ENCODE measurements around the gene SPDYC. TPM values are rescaled to one million over a fixed set of nuclear protein-coding genes. Genes with fewer than 3 reads are reported as not detected.

Gene SPDYC
- total RNA-seq, 2 experiments from 2014 or later, result not detected

- ChIA-PET CTCF (interaction anchor here (2.2 kb wide), 1 partner anchor 13 kb away, joined by 6 read pairs; the partner anchor contains the start of gene ZNHIT2), POLR2A (no interaction called here)
- peaks cover 27% of the 10 kb centered on the region for H3K36me3 Mint-ChIP-seq (ENCODE audit: low read depth)
- H3K27me3 Mint-ChIP-seq, result no peaks in the 10 kb centered on the region
- H3K4me1 Mint-ChIP-seq, result peaks cover 13% of the 10 kb centered on the region
- DNase-seq, result no peak
- H3K9me3 Mint-ChIP-seq, result no peaks in the 10 kb centered on the region
- no peak overlapping the region for H3K27ac Mint-ChIP-seq
- no peak overlapping the region for H3K4me3 Mint-ChIP-seq
These were observed 40.2 kb upstream of the SPDYC start for GRCh38 chr11:65129649-65130441.

GRCh38 chr11:65130631-65131416 lies 39.2 kb upstream of the SPDYC start:
- Mint-ChIP-seq H3K9me3 (no peaks in the 10 kb centered on the region), H3K27me3 (no peaks in the 10 kb centered on the region), H3K4me1 (peaks cover 18% of the 10 kb centered on the region), H3K4me3 (no peak overlapping the region), H3K36me3 (ENCODE audit: low read depth) (peaks cover 25% of the 10 kb centered on the region), H3K27ac (peak overlapping the region; percentile 32)
- ChIA-PET POLR2A (no interaction called here), CTCF (interaction anchor here (0.7 to 2.1 kb wide), 3 partner anchors 9 to 36 kb away, joined by 3 to 7 read pairs (median 3); partner anchors contain the start of genes FAU, MRPL49 and ZNHIT2)
- DNase-seq, result no peak

GRCh38 chr11:65131417-65131776 lies 38.6 kb upstream of the SPDYC start:
- CTCF ChIA-PET, result interaction anchor here (0.7 to 2.1 kb wide), 5 partner anchors 9 to 99 kb away, joined by 3 to 7 read pairs (median 3); partner anchors contain the start of genes FAU, MRPL49 and ZNHIT2

GRCh38 chr11:65131895-65132237 lies 38.2 kb upstream of the SPDYC start:
- no peaks in the 10 kb centered on the region for H3K9me3 Mint-ChIP-seq
- ChIA-PET POLR2A (interaction anchor here (0.6 kb wide), 1 partner anchor 10 kb away, joined by 4 read pairs; the partner anchor contains the start of genes FAU and MRPL49), CTCF (interaction anchor here (0.7 to 2.1 kb wide), 5 partner anchors 10 to 99 kb away, joined by 3 to 7 read pairs (median 3); partner anchors contain the start of genes FAU, MRPL49 and ZNHIT2)
- peak overlapping the region; percentile 25 for H3K4me3 Mint-ChIP-seq
- no peak overlapping the region for H3K27ac Mint-ChIP-seq
- H3K36me3 Mint-ChIP-seq (ENCODE audit: low read depth), result peaks cover 16% of the 10 kb centered on the region
- peaks cover 27% of the 10 kb centered on the region for H3K4me1 Mint-ChIP-seq
- no peaks in the 10 kb centered on the region for H3K27me3 Mint-ChIP-seq
- DNase-seq, result no peak

More at GRCh38 chr11:65131417-65131776, 38.6 kb upstream of the SPDYC start:
- Mint-ChIP-seq H3K4me1 (peaks cover 23% of the 10 kb centered on the region), H3K27ac (no peak overlapping the region), H3K36me3 (ENCODE audit: low read depth) (peaks cover 21% of the 10 kb centered on the region), H3K9me3 (no peaks in the 10 kb centered on the region), H3K27me3 (no peaks in the 10 kb centered on the region), H3K4me3 (no peak overlapping the region)
- DNase-seq, result no peak
- POLR2A ChIA-PET, result interaction anchor here (0.6 kb wide), 1 partner anchor 10 kb away, joined by 4 read pairs; the partner anchor contains the start of genes FAU and MRPL49

GRCh38 chr11:65132238-65132987 lies 37.6 kb upstream of the SPDYC start:
- H3K36me3 Mint-ChIP-seq (ENCODE audit: low read depth), result peaks cover 14% of the 10 kb centered on the region
- POLR2A ChIA-PET, result no interaction called here
- peak overlapping the region; percentile 99 for H3K4me3 Mint-ChIP-seq
- no peak for DNase-seq
- H3K27ac Mint-ChIP-seq, result peak overlapping the region; percentile 99
- no peaks in the 10 kb centered on the region for H3K9me3 Mint-ChIP-seq
- no peaks in the 10 kb centered on the region for H3K27me3 Mint-ChIP-seq
- CTCF ChIA-PET, result interaction anchor here (0.7 to 2.1 kb wide), 4 partner anchors 10 to 98 kb away, joined by 3 to 7 read pairs (median 4); partner anchors contain the start of genes FAU, MRPL49 and ZNHIT2
- peaks cover 27% of the 10 kb centered on the region for H3K4me1 Mint-ChIP-seq

GRCh38 chr11:65132988-65133700 lies 36.9 kb upstream of the SPDYC start:
- ChIA-PET CTCF (interaction anchor here (0.8 kb wide), 1 partner anchor 12 kb away, joined by 3 read pairs; no protein-coding TSS in a partner anchor), POLR2A (no interaction called here)
- Mint-ChIP-seq H3K4me1 (peaks cover 27% of the 10 kb centered on the region), H3K27ac (peak overlapping the region; percentile 99), H3K36me3 (ENCODE audit: low read depth) (peaks cover 14% of the 10 kb centered on the region), H3K27me3 (no peaks in the 10 kb centered on the region), H3K4me3 (peak overlapping the region; percentile 99), H3K9me3 (no peaks in the 10 kb centered on the region)
- DNase-seq, result peak; percentile 70

GRCh38 chr11:65133724-65134123 lies 36.3 kb upstream of the SPDYC start:
- Mint-ChIP-seq H3K4me3 (peak overlapping the region; percentile 99), H3K9me3 (no peaks in the 10 kb centered on the region), H3K27me3 (no peaks in the 10 kb centered on the region), H3K36me3 (ENCODE audit: low read depth) (peaks cover 14% of the 10 kb centered on the region), H3K4me1 (peaks cover 27% of the 10 kb centered on the region), H3K27ac (peak overlapping the region; percentile 99)
- CTCF ChIA-PET, result interaction anchor here (0.8 kb wide), 1 partner anchor 13 kb away, joined by 3 read pairs; no protein-coding TSS in a partner anchor
- no peak for DNase-seq
- POLR2A ChIA-PET, result no interaction called here

- Mint-ChIP-seq H3K9me3 (no peaks in the 10 kb centered on the region), H3K36me3 (ENCODE audit: low read depth) (peaks cover 14% of the 10 kb centered on the region), H3K27ac (peak within 1 kb of the TSS; percentile 99), H3K27me3 (no peaks in the 10 kb centered on the region), H3K4me3 (peak within 1 kb of the TSS; percentile 99), H3K4me1 (peaks cover 27% of the 10 kb centered on the region)
- POLR2A ChIA-PET, result interaction anchor here (0.6 to 1.1 kb wide), 3 partner anchors 12 to 322 kb away, joined by 3 to 5 read pairs (median 4); partner anchors contain the start of genes FAU, MRPL49 and PPP2R5B
- CTCF ChIA-PET, result interaction anchor here (0.6 to 3.2 kb wide), 8 partner anchors 14 to 1089 kb away, joined by 3 to 12 read pairs (median 4); no protein-coding TSS in a partner anchor
- DNase-seq, result peak; percentile 93
These were observed 35.6 kb upstream of the SPDYC start, which contains the start of gene SYVN1 for GRCh38 chr11:65134240-65134951. TSS of gene SYVN1 (minus strand) at chr11:65134519. CDS start at chr11:65133601, 918 bp downstream.

GRCh38 chr11:65134952-65135632 lies 34.9 kb upstream of the SPDYC start:
- Mint-ChIP-seq H3K27me3 (peaks cover 3% of the 10 kb centered on the region), H3K4me1 (peaks cover 27% of the 10 kb centered on the region)
- POLR2A ChIA-PET, result interaction anchor here (0.6 to 1.1 kb wide), 3 partner anchors 13 to 322 kb away, joined by 3 to 5 read pairs (median 4); partner anchors contain the start of genes FAU, MRPL49 and PPP2R5B

GRCh38 chr11:65135633-65136145 lies 34.3 kb upstream of the SPDYC start:
- H3K4me3 Mint-ChIP-seq, result peak overlapping the region; percentile 99
- H3K27me3 Mint-ChIP-seq, result peaks cover 6% of the 10 kb centered on the region
- H3K9me3 Mint-ChIP-seq, result no peaks in the 10 kb centered on the region
- ChIA-PET POLR2A (interaction anchor here (0.9 kb wide), 1 partner anchor 211 kb away, joined by 3 read pairs; the partner anchor contains the start of gene PPP2R5B), CTCF (interaction anchor here (0.7 to 3.2 kb wide), 10 partner anchors 12 to 123 kb away, joined by 3 to 12 read pairs (median 3); partner anchors contain the start of genes ARL2 and ZNHIT2)
- H3K36me3 Mint-ChIP-seq (ENCODE audit: low read depth), result peaks cover 12% of the 10 kb centered on the region
- H3K4me1 Mint-ChIP-seq, result peaks cover 27% of the 10 kb centered on the region
- no peak for DNase-seq
- peak overlapping the region; percentile 99 for H3K27ac Mint-ChIP-seq

More at GRCh38 chr11:65134952-65135632, 34.9 kb upstream of the SPDYC start:
- DNase-seq, result peak; percentile 91
- CTCF ChIA-PET, result interaction anchor here (0.6 to 3.2 kb wide), 11 partner anchors 13 to 1088 kb away, joined by 3 to 12 read pairs (median 3); partner anchors contain the start of gene ARL2
- Mint-ChIP-seq H3K9me3 (no peaks in the 10 kb centered on the region), H3K27ac (peak overlapping the region; percentile 99), H3K36me3 (ENCODE audit: low read depth) (peaks cover 14% of the 10 kb centered on the region), H3K4me3 (peak overlapping the region; percentile 99)

Data from activated CD4-positive, alpha-beta T cell treated with anti-CD3 and anti-CD28 coated beads, Interleukin-2, amount 10 ng/mL, durations not matched to agents 7 days and 5 days (primary cell).